HEK293 (cell line): ENCODE results near the gene IGF2BP2.

Experiments used
- ATF2 ChIP-seq: fragments of 450-650 bp; formaldehyde crosslinking; IDR thresholded peaks from 2 replicates; pipeline ENCODE4 v1.5.1; 2016; ENCODE audit warnings: missing biosample characterization, missing genetic modification characterization, low read depth
- CTCF ChIP-seq: fragments of 450-650 bp; formaldehyde crosslinking; IDR thresholded peaks from 2 replicates; pipeline ENCODE4 v1.5.1; 2016; ENCODE audit warnings: missing biosample characterization, missing genetic modification characterization
- HOXC10 ChIP-seq: sonication (generic); formaldehyde crosslinking; IDR thresholded peaks from 2 replicates; pipeline ENCODE4 v1.8.1; 2023; ENCODE audit warnings: mild to moderate bottlenecking, missing genetic modification reagents
- ZNF114 ChIP-seq: fragments of 450-650 bp; formaldehyde crosslinking; IDR thresholded peaks from 2 replicates; pipeline ENCODE4 v1.5.0; 2017; ENCODE audit warnings: missing biosample characterization, missing genetic modification characterization
- ZNF302 ChIP-seq: fragments of 450-650 bp; formaldehyde crosslinking; IDR thresholded peaks from 2 replicates; pipeline ENCODE4 v1.5.1; 2016; ENCODE audit warnings: missing biosample characterization, missing genetic modification characterization, low read depth

DNA sequence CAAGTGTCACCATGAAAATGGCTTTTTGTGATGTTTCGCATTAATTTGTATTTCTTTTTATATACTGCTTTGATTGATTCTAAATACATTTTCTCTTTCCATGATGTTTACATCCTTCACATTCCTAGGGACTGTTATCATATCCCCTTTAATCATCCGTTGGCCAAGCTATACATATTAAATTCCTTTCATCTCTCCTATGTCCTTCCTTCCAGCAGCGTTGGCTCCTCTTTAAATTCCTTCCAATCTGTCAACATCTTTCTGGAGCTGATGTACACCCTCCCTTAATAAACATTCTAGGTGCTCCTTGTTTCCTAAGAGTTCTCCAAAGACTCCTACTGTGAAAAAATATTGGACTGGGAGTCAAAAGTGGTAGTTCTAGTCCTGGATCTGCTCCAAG lies 87.8 kb downstream of the IGF2BP2 start:
- TF ChIP-seq ATF2 (tag by site-specific recombination) (no peak), CTCF (tag by site-specific recombination) (no peak), ZNF114 (tag by site-specific recombination) (no peak), HOXC10 (CRISPR knock-in tag) (no peak), ZNF302 (tag by site-specific recombination) (no peak)
